GM18867 (cell line): ENCODE data around the gene RRBP1.

ENCODE experiments used
- ATAC-seq: cut with Tn5 transposase; IDR thresholded peaks from one replicate; pipeline ENCODE4 v1.9.1; 2021; ENCODE audit warnings: mild to moderate bottlenecking, moderate library complexity; ENCODE audit not compliant: unreplicated experiment

RRBP1 gene

DNA sequence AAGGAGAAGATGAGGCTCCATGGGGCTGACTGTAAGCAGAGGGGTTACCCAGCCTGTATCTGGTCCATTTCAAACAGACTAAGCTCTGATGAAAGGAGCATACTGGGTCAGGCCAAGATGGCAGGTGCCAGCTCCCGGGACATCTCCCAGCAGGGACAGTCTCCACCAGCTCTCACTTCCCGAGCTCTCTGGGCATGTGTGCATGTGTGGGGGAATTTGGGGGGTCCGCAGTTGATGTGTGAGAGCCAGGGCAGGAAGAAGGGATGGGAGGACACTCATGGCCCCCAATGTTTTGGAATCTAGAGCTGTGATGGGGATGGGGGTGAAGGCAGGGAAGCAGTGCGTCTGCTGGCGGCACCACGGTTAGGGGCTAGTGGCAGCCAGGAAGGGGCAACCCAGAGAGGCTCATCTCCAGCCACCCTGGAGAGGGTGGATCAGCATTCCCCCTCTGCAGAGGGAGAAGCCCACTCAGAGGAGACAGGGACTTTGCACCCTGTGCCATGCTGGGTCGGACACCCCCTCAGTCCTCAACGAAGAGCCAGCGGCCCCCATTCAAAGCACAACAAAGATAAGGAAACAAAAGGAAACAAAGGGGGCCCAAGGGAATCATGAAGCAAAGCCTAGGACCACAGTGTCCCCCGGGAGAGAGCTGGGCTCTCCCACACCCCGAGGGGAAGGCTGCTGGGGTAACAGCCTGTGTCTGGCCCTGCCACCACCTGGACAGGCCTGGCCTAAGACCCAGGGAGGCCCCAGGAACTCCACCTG lies 59.8 kb downstream of the RRBP1 start:
- ATAC-seq, result no peak

DNA sequence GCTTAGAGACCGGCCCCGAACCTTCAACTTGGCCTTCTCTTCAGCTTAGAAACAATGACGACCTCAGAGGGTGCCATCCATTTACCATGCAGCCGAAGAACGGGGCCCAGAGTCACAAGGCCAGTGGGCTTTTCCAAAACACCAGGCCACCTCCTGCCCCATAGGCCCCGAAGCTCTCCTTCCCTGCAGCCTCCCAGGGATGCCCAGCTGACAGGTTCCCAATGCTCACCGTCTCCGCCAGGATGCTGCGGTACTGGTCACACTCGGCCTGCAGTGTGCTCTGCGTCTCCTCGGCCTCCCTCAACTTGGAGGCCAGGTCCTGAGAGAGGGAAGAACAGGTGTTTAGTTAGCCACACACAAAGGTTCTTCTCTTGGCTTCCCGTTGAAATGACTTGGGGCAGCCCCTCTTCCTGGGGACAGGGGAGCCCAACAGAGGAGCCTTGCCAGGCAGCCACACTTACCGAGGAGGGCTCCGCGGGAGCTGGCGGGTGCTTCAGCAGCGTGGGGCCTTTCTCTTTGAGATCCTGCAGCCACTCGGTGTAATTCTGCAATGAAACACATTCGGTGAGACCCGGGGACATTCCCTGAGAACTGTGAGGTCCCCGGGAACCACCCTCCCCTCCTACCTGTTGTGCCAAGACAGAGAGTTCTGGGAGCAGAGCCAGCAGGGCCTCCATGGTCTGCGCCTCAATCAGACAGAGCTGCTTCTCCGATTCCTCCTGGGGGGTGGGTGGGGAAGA lies 60.6 kb downstream of the RRBP1 start:
- no peak for ATAC-seq

DNA sequence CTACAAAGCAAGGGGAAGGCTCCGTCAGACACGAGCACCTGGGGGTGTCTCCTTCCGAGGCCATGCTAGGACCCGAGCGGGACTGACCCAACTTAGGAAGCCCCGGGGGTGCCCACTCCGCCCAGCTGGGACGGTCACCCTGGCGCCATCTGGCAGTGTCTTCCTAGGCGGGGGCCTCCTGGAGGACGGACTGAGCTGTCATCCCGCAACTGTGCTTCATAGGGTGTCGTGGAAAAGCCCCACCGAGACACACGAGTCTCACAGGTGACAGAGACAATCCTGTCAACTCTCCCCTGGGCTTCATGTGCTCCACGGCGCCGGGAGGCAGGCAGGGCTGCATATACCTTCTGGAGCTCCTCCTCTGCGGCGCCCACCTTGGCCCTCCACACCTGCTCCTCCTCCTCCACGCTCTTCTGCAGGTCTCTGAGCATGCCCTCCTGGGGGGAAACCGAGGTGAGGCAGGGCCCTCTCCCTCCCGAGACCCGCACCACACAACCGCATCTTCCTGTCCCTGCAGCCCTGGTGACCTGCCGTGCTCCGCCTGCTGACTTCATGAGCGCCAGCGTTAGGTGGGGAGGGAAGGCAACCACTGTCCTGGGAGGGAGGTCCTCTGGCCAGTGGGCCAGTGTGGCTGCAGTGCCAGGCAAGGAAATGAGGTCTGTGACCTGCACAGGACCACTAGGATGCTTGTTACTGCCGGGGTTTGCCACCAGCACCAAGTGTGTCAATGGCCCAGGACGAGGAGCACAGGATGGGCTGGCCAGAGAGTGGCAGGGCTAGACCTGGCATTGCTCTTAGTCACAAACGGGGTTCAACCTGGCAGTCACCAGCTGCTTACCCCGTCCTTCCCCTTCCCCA lies 61.4 kb downstream of the RRBP1 start:
- ATAC-seq, result no peak

DNA sequence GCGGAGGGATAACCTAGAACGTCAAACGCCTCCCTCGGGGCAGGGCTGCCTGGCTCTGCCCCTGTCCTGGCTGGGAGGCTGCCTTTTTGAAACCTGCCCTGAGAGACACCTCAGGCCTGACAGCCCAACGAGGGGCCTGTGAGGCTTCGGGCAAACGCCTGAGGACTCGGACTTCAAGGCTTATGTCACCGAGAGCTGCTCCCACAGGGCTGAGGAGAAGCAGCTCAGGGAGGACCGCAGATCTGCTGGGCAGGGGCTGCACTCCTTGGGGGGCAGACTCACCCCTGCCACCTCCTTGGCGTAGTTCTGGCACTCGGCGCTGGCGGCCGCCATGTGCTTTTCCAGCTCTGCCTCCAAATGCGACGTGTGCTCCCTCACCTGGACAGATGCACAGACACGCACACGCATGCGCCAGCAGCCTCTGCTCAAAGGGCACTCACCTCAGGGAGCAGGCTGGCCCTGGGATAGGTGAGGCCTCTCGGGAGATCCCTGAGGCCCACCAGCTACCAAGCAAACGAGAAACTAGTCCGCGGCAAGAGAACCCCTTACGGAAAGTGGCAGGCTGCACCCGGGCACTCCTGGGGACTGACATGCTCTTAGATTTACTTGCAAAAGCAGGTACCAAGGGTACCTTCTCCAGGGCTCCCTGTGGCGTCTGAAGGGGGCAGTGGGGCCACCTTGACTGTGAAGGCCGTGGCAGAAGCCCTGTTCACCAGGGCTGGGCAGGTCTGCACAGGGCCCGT lies 62.5 kb downstream of the RRBP1 start:
- ATAC-seq, result no peak

DNA sequence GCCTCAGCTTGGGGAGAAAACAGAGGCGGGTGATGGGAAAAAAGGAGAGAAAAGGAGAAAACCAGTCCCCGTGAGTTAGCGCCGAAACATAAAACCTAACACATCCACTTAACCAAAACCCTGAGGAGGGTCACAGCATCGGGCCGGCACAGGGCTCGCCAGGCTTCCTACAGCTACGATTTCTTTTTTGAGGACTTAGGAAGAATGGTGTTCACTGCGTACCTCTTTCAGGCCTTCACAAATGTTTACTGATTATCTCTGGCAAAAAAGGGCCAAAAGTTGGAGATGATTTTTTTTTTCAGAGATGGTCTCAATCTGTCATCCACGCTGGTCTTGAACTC lies 63.4 kb downstream of the RRBP1 start:
- ATAC-seq, result no peak

DNA sequence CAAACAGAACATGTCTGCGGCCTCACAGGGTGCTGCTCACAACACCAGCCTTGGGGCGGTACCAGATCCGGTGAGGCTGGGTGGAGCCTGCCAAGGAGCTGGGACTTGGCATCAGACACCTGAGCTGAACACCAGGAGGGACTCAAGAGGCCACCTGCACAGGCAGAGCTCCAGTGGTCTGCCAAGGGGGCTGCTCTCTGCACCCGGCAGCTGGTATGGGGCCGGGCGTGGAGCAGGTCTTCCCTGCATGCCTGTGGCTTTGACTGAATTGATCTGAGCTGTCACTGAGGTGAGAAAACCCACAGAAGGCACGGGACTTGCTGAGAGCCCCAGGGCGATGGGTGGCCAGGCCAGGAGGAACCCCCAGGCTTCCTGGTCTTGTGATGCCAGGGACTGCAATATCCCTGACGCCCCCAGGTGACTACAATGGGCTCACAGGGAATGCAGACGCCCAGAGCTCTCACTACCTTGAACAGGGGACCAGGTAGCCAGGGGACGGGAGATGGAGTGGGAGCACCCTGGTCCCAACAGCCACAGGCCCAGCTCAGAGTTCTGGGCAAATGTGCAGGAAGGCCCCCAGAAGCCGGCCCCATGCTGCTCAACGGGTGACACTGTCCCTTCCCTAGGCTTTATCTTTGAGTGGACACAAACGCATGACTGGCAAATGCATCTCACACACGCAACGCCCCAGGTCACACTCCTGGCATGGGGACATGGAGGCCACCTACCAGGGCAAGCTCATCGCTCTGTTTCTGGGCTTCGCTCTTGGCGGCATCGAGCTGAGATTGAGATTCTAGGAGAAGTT lies 64.0 kb downstream of the RRBP1 start:
- ATAC-seq, result no peak

DNA sequence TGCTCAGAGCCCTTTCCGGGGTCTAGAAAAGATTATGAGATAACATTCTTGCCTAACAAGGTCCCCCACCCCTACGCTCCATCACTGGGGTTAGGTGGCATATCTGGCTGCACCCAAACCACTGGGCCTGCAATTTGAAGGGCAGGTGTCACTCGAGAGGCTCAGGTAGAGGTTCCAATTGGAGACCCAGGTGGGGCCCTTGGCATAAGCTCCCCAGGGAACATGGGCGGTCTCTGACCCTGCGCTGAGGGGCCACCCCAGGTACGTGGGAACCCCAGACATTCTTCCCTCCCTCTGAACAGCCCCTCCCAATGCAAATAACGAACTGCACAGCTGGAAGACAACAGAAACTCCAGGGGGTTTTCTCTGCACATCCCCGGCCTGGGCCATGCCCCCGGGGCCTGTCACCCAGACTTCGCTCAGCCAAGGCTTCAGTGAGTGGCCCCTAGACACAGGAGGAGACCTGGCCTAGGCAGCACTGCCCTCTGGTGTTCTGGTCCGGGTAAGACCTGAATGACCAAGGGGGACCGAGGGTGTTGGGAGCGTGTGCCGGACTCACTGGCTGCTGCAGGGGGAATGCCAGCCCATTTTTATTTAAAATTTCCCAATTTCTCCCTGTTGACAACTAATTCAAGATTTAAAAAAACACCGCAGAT lies 64.7 kb downstream of the RRBP1 start:
- no peak for ATAC-seq

DNA sequence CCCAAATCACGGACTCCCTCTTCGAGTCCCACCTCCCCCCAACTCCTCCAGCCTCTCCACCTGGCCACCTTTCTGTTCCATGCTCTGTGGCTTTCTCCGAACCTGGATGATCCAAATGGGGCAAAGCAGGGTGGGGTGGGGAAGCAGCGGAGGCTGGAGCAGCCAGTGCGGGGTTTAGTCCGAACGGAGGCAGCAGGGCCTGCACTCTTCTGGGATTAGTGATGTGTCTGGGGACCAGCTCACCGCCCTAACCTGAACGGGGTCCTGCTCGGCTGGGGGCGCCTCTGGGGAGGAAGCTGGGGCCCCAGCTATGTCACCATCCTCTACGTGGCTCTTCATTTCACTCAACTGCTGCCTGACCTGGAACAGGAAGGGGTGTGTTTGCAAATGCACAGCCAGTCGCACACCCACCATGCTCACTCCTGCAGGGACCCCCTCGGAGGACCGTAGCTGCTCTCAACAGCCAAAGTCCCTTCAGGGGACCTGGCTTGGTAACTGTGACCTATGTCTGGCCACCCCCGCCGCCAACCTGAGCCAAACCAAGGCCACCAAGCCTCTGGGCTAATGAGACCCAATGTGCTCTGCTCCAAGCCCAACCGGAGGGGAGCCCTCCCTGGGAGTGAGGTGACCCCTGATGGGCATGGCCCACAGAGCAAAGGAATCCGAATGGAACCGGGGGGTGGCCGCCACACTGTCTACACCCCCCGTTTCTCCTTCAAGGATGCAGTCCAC lies 65.4 kb downstream of the RRBP1 start:
- ATAC-seq, result no peak

DNA sequence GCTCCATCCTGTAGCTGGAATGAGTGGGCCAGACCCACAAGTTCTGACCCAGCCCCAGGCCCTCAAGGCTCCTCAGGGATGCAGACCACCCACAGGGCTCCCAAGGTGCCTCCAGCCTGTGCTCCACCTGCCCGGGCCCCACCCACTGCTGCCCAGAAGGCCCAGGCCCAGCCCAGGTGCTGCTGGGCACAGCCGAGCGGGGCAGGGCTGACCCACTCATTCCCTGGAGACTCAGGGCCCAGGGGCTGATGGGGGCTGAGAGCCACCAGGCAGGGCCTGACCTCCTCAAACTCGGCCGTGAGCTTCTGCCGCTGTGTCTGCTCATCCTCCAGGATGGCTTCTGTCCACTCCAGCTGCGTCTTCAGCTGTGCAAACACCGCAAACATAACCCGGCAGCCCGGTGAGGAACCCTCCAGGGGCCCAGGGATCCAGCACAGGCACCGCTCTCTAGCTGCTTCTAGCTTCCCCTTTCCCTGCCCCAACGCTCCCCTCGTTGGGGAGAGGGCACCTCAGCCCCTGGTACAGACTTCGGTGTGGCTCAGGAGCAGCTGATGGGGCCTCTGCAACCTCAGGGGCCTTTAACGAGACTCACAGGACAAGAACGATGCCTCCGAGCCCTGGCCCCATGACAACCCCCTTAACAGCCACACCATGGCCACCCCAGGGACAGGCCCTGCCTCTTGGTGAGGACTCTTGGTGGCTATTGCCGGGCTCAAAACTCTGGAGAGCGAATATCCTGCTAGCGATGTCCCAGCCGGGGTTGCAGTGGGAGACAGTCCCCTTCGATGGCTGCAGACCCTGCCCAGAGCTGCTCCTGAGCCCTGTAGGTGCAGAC lies 66.2 kb downstream of the RRBP1 start:
- ATAC-seq, result no peak

DNA sequence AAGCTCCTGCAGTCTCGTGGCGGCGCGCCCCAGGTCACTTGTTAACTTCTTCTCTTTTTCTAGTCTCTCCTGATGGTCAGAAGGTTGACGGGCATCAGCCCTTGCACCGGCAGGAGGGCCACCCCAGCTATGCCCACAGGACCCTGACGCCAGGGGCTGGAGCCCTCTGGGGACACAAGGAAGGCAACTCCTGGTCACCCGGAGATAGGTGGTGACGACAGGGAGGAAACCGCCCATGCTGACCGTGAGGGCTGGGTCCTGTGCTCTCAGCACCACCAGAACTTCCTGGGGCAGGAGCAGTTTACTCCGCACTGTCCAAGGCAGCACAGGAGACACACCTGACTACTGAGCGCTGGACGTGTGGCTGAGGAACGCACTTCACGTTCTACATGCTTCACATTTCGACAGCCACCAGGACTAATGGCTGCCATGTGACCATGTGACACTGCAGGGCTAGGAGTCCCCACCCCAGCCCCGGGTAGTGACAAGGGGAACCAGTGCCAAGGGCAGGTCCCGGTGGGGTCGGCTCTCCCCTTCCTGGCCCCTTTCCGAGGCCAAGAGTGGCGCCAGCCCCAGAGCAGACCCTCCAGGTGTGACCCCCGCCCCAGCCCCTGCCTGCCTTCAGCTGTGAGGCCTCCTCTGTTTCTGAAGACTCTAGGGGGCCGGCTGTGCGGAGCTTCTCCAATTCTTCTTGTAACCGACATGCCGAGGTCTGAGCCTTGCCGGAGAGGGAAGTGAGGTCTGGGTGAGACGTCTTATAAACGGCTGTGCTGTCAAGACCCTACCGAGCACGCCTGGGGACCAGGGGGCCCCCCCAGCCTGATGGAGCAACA lies 67.0 kb downstream of the RRBP1 start:
- no peak for ATAC-seq

DNA sequence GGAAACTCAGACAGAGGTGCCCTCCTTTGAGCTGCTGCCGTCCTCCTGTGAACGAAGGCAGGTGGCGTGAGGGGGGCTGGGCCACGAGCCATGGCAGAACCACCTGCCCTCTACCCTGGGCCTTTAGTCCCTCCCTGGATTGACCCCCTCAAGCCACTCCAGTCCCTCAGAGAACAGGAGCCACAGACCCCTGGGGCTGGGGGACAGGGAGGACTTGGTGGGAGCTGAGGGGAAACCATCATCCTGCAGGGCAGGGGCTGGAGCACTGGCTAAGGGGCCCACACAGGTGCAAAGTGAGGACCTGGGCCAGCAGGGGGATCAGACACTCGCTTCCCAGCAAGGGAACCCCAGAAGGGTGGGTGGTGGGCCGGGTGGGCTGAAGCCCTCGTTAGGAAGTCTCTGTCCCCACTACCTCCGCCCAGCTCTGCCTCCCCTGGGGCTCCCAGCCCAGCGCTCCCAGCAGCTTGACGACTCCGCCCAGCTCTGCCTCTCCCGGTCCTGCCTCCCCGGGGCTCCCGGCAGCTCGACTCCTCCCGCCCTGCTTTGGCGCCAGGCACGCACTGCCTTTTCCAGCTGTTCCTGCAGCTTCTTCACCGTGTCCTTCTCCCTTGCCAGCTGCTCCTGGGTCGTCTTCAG lies 67.7 kb downstream of the RRBP1 start:
- ATAC-seq, result no peak

DNA sequence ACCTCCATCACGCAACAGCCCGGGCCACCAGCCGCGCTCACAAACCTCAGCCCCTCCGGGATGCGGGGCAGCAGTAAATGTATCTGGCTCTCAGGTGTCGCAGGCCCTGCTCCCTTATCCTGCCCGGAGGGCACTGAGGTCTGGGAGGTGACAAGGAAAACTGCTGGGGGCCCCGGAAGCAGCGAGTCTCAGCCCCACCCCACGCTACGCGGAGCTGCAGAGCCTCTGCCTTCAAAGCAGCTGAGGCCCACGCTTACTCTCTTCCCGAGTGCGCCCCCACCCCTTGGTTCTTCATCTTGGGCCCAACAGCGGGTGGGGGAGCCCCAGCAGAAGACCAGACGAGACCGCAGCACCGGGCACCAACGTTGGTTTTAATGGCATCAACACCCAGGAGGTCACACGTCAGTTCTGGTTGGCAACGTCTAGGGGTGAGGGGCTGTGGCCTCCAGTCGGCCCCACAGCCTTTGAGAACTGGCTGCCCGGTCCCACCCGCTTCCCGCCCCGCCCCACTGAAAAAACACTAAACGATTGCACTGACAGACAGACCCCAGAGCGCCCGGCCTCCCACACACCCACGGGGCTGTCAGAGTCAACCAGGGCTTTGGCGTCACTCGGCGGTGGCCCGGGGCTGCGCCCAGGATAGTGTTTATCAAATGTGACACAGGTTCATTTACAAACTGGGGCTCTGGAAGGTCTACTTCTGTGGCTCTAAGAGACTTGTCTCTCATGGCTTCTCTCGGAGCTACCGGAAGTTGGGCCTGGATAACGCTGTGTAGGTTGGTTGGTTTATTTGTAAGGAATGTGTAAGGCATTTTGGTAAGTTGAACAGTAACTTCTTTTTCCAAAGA lies 68.5 kb downstream of the RRBP1 start:
- ATAC-seq, result no peak

DNA sequence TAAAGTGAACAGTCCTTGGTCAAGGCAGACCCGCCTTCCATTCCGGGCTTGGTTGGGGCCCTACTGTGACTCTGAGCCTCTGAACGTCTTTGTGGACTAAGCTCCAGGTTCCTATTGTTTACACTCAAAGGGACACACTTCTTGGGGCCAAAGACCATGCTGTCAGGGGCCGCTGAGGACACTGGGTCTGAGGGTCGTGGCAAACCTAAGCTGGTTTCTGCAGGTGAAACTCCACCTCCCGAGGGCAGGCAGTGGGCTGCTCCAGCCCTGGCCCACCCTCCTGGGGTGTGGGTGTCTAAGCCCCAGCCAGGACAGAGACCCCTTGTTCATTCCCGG lies 69.1 kb downstream of the RRBP1 start:
- ATAC-seq, result no peak

DNA sequence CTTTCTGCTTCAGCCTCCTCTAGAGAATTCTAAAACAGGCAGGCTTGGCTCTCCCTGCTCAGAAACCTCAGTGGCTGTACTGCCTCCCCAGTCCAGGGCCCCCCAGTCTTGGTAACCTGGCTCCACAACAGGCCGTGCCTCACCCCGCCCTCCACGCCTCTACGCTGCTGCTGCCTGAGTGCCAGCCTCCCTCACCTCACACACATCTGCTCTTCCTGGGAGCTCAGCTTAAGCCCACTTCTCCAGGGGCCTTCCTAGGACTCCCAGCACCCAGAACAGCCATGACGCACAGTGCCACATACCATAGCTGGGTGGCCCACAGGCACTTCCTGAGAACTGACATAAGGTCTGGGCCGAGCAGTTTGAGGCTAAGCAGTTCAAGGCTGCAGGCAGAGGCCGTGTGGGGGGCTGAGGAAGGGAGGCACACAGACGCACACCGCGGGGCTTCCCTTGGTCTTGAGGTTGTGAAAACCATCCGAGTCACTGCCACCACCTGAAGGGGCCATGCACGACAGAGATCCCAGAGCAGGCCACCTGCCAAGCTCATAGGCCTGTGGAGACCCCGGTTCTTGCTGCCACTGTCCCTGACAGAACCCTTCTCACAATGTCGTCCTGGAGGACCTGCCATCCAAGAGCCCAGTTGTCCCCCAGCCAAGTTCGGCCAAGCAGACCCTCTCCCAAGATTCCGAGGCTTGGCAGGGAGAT lies 69.6 kb downstream of the RRBP1 start:
- no peak for ATAC-seq

DNA sequence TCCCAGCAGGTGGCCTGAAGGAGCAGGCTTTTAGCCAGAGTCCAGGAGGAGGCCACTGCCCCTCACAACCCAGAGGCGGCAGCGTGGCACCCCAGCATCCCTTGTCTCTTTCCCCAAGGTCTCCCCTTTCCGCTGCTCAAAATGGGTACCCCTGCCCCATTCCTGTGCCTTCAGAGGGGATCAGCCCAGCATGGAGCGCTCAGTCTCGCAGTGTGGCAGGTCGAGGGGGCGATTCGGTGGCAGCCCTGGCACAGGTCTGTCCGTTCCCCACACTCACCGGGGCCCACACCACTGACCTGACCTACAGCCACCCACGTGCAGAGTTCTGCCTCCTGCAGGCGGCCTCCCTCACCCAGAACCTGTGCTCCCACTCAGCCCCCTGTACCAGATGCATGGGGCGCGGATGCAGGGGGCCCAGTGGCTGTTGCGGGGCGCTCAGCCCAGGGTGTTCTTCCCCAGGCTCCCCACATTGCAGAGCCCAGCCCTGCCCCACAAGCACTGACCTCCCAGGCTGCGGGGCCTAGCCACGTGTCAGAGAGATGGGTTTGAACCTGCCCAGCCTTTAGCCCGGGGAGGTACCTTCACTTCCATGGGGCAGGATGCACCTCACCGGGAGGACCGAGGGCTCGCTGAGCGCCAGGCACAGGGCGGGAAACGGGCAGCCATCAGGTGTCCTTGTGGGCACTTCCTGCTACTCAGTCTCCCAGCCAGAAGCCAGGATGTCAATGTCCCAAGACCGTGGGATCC lies 70.3 kb downstream of the RRBP1 start:
- ATAC-seq, result no peak
